ENCODE results near the gene WDR90. TPM values are rescaled to one million over a fixed set of nuclear protein-coding genes. Genes with fewer than 3 reads are reported as not detected.
A peak's percentile ranks its signal among the peaks of the same experiment; 100 is the strongest.

Gene WDR90
- total and polyA plus RNA-seq, 2 of the 13 experiments (the other 11 are each of a cell fraction or from before 2014, with no cell fraction given): 14.9 to 28.9 TPM

DNA sequence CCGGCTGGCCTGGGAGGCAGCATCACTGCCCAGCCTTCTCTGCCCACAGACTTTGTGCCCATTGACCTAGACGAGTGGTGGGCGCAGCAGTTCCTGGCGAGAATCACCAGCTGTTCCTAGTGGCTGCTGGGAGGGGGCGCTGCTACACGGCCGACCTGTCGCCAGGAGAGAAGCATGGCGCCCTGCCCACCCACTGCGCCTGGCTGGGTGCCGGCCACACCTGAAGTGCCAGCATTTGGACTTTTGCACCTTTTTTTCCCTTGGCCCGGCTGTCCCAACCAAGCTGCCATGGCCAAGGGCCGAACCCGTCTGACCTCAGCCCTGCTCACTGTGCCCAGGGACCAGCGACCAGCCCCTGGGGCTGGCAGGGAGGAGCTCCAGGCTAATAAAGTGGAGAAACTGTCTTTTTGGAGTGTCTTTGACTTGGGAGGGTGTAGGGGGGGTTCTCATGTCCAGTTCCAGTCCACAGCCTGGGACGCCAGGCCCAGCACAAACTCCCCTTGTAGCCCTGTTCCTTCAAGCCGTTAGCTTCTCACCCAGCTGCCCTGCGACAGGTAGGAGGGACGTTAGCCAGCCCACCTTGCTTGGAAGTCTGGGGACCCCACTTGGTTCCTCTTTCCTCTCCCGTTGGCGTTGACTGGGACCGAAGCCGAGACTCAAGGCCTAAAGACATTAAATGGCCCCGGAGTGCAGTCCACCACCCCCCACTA, 939 bp upstream of the WDR90 start (continued):
- TF ChIP-seq ZNF790 (CRISPR knock-in tag; IDR thresholded peaks at IDR 0.05; ENCODE audit: borderline replicate concordance) (no peak), ZNF607 (CRISPR knock-in tag; IDR thresholded peaks at IDR 0.05; ENCODE audit: borderline replicate concordance) (no peak), MEIS1 (CRISPR knock-in tag; IDR thresholded peaks at IDR 0.05; ENCODE audit: borderline replicate concordance) (no peak; the same call in 1 of the 2 replicates), KDM5B (CRISPR knock-in tag; IDR thresholded peaks at IDR 0.05; ENCODE audit: borderline replicate concordance) (no peak), NCOA2 (CRISPR knock-in tag; IDR thresholded peaks at IDR 0.05) (no peak), RBM39 (IDR thresholded peaks at IDR 0.05; ENCODE audit: low read depth, low read length, poor library complexity, severe bottlenecking) (no peak), XBP1 (CRISPR knock-in tag; IDR thresholded peaks at IDR 0.05) (no peak), MIER3 (CRISPR knock-in tag; IDR thresholded peaks at IDR 0.05; ENCODE audit: borderline replicate concordance) (no peak), TMF1 (CRISPR knock-in tag; IDR thresholded peaks at IDR 0.05; ENCODE audit: low read depth) (peak; percentile 76), REPIN1 (CRISPR knock-in tag; IDR thresholded peaks at IDR 0.05; ENCODE audit: borderline replicate concordance, low read depth) (no peak), KAT8 (CRISPR knock-in tag; IDR thresholded peaks at IDR 0.05) (0 out of 2 replicates have a peak, but pooled peaks have one; percentile 14), SOX13 (IDR thresholded peaks at IDR 0.05) (no peak), SOX13 (CRISPR knock-in tag; conservative IDR thresholded peaks at IDR 0.05 in 1 of 2, IDR thresholded peaks at IDR 0.05 in 1 of 2) (no peak), FOXA3 (CRISPR knock-in tag; IDR thresholded peaks at IDR 0.05) (0 out of 2 replicates have a peak, but pooled peaks have one; percentile 6), ZBTB3 (CRISPR knock-in tag; IDR thresholded peaks at IDR 0.05; ENCODE audit: borderline replicate concordance, low read depth) (0 out of 2 replicates have a peak, but pooled peaks have one; percentile 2), KLF6 (CRISPR knock-in tag; IDR thresholded peaks at IDR 0.05) (no peak), XRCC5 (optimal IDR thresholded peaks at IDR 0.05; ENCODE audit: low read length) (peak; percentile 67)
- TF ChIP-seq, protein P1, sequence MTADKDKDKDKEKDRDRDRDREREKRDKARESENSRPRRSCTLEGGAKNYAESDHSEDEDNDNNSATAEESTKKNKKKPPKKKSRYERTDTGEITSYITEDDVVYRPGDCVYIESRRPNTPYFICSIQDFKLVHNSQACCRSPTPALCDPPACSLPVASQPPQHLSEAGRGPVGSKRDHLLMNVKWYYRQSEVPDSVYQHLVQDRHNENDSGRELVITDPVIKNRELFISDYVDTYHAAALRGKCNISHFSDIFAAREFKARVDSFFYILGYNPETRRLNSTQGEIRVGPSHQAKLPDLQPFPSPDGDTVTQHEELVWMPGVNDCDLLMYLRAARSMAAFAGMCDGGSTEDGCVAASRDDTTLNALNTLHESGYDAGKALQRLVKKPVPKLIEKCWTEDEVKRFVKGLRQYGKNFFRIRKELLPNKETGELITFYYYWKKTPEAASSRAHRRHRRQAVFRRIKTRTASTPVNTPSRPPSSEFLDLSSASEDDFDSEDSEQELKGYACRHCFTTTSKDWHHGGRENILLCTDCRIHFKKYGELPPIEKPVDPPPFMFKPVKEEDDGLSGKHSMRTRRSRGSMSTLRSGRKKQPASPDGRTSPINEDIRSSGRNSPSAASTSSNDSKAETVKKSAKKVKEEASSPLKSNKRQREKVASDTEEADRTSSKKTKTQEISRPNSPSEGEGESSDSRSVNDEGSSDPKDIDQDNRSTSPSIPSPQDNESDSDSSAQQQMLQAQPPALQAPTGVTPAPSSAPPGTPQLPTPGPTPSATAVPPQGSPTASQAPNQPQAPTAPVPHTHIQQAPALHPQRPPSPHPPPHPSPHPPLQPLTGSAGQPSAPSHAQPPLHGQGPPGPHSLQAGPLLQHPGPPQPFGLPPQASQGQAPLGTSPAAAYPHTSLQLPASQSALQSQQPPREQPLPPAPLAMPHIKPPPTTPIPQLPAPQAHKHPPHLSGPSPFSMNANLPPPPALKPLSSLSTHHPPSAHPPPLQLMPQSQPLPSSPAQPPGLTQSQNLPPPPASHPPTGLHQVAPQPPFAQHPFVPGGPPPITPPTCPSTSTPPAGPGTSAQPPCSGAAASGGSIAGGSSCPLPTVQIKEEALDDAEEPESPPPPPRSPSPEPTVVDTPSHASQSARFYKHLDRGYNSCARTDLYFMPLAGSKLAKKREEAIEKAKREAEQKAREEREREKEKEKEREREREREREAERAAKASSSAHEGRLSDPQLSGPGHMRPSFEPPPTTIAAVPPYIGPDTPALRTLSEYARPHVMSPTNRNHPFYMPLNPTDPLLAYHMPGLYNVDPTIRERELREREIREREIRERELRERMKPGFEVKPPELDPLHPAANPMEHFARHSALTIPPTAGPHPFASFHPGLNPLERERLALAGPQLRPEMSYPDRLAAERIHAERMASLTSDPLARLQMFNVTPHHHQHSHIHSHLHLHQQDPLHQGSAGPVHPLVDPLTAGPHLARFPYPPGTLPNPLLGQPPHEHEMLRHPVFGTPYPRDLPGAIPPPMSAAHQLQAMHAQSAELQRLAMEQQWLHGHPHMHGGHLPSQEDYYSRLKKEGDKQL (CRISPR knock-in tag; IDR thresholded peaks at IDR 0.05; ENCODE audit: low read depth): no peak
- TF ChIP-seq, protein P2, sequence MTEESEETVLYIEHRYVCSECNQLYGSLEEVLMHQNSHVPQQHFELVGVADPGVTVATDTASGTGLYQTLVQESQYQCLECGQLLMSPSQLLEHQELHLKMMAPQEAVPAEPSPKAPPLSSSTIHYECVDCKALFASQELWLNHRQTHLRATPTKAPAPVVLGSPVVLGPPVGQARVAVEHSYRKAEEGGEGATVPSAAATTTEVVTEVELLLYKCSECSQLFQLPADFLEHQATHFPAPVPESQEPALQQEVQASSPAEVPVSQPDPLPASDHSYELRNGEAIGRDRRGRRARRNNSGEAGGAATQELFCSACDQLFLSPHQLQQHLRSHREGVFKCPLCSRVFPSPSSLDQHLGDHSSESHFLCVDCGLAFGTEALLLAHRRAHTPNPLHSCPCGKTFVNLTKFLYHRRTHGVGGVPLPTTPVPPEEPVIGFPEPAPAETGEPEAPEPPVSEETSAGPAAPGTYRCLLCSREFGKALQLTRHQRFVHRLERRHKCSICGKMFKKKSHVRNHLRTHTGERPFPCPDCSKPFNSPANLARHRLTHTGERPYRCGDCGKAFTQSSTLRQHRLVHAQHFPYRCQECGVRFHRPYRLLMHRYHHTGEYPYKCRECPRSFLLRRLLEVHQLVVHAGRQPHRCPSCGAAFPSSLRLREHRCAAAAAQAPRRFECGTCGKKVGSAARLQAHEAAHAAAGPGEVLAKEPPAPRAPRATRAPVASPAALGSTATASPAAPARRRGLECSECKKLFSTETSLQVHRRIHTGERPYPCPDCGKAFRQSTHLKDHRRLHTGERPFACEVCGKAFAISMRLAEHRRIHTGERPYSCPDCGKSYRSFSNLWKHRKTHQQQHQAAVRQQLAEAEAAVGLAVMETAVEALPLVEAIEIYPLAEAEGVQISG (CRISPR knock-in tag; IDR thresholded peaks at IDR 0.05): peak; percentile 92
- TF ChIP-seq, protein P3, sequence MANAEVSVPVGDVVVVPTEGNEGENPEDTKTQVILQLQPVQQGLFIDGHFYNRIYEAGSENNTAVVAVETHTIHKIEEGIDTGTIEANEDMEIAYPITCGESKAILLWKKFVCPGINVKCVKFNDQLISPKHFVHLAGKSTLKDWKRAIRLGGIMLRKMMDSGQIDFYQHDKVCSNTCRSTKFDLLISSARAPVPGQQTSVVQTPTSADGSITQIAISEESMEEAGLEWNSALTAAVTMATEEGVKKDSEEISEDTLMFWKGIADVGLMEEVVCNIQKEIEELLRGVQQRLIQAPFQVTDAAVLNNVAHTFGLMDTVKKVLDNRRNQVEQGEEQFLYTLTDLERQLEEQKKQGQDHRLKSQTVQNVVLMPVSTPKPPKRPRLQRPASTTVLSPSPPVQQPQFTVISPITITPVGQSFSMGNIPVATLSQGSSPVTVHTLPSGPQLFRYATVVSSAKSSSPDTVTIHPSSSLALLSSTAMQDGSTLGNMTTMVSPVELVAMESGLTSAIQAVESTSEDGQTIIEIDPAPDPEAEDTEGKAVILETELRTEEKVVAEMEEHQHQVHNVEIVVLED (CRISPR knock-in tag; IDR thresholded peaks at IDR 0.05; ENCODE audit: borderline replicate concordance): peak; percentile 35; the same call in 1 of the 2 replicates
